ENCODE measurements around the gene ZNF133. TPM values are rescaled to one million over a fixed set of nuclear protein-coding genes. Genes with fewer than 3 reads are reported as not detected.
"Not testable (repeated sequence)": the region's sequence is repeated elsewhere in the genome, so short reads cannot be mapped to it uniquely, and the experiment has no call there.

Gene ZNF133
- total RNA-seq, 6 experiments from 2014 or later = 2.5 to 6.1 (median 4.8) TPM

DNA sequence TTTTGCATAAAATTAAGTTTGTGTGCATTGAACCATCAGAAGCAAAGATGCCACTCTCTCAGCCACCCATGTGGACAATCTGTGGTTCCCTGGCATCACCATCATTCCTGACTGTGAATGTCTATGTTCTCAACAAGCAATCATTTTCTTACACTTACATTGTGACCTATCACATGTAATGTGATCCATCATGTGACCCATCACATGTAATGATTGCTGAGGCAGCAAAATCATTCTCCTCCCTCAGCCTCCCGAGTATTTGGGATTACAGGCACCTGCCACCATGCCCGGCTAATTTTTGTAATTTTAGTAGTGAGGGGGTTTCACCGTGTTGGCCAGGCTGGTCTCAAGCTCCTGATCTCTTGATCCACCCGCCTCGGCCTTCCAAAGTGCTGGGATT is 22.0 kb upstream of the ZNF133 start:
- Histone ChIP-seq H3K4me3 (no peak overlapping the region), H3K9me3 (no peaks in the 10 kb centered on the region), H3K27ac (no peak overlapping the region), H3K27me3 (no peaks in the 10 kb centered on the region), H3K36me3 (no peaks in the 10 kb centered on the region), H3K4me1 (no peaks in the 10 kb centered on the region)
- 74% methylated on average over 5 of the region's 5 CpGs for WGBS (ENCODE audit: insufficient coverage, low coverage, low lambda C conversion rate, missing lambda C conversion rate)
- ATAC-seq (no peak), DNase-seq (no peak)
- TF ChIP-seq, protein P1, sequence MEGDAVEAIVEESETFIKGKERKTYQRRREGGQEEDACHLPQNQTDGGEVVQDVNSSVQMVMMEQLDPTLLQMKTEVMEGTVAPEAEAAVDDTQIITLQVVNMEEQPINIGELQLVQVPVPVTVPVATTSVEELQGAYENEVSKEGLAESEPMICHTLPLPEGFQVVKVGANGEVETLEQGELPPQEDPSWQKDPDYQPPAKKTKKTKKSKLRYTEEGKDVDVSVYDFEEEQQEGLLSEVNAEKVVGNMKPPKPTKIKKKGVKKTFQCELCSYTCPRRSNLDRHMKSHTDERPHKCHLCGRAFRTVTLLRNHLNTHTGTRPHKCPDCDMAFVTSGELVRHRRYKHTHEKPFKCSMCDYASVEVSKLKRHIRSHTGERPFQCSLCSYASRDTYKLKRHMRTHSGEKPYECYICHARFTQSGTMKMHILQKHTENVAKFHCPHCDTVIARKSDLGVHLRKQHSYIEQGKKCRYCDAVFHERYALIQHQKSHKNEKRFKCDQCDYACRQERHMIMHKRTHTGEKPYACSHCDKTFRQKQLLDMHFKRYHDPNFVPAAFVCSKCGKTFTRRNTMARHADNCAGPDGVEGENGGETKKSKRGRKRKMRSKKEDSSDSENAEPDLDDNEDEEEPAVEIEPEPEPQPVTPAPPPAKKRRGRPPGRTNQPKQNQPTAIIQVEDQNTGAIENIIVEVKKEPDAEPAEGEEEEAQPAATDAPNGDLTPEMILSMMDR (IDR thresholded peaks at IDR 0.05) = no peak
- TF ChIP-seq POLR2A (IDR thresholded peaks at IDR 0.05) = no peak
- intact Hi-C loops (cut with DNase I) = no loop called here

DNA sequence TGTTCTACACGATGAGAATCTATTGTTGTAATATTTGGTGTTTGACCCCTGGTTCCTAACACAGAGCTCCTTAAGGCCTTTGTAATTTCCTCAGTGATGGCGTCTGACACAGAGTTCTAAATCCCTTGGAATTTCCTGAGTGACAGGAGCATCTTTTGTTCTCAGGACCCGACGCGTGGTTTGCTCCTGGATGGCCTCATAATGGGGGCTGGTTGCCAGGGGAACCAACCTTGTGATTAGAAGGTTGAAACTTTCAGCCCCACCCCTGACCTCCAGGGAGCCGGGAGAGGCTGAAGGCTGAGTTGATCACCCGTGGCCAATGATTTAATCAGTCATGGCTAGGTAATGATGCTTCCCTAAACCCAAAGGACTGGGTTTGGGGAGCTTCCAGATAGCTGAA is 20.5 kb upstream of the ZNF133 start:
- no peaks in the 10 kb centered on the region for H3K4me1 ChIP-seq
- ATAC-seq (no peak), DNase-seq (no peak)
- no peaks in the 10 kb centered on the region for H3K27me3 ChIP-seq
- no peak overlapping the region for H3K27ac ChIP-seq
- no peaks in the 10 kb centered on the region for H3K36me3 ChIP-seq
- no peaks in the 10 kb centered on the region for H3K9me3 ChIP-seq
- intact Hi-C loops (cut with DNase I) = no loop called here
- H3K4me3 ChIP-seq = no peak overlapping the region
- TF ChIP-seq, protein P1 (IDR thresholded peaks at IDR 0.05) = no peak
- TF ChIP-seq POLR2A (IDR thresholded peaks at IDR 0.05) = no peak
- WGBS (ENCODE audit: insufficient coverage, low coverage, low lambda C conversion rate, missing lambda C conversion rate) = 28% methylated on average over 6 of the region's 7 CpGs

DNA sequence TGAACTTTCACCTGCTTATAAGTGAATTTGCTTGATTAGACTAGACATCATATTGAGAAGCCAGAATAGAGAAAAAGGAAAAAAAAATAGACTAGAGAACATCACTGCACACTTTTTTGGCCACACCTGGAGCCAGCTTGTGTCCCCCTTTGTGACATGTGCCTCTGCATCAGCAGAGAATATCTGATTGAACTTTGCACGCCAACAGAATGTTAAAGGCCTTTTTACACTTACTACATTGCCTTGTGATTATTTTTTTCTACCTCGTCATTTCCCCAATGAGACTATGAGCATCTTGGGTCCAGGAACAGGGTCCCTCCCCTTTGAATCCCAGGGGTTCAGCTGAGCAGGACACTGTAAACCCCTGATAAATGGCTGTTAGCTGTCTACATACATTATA is 17.2 kb upstream of the ZNF133 start:
- no peaks in the 10 kb centered on the region for H3K27me3 ChIP-seq
- TF ChIP-seq POLR2A (IDR thresholded peaks at IDR 0.05) = no peak
- TF ChIP-seq, protein P1 (IDR thresholded peaks at IDR 0.05) = no peak
- no peaks in the 10 kb centered on the region for H3K36me3 ChIP-seq
- ATAC-seq (no peak), DNase-seq (no peak)
- H3K4me1 ChIP-seq = no peaks in the 10 kb centered on the region
- H3K27ac ChIP-seq = no peak overlapping the region
- H3K9me3 ChIP-seq = no peaks in the 10 kb centered on the region
- intact Hi-C loops (cut with DNase I) = no loop called here
- 56% methylated on average over 2 of the region's 2 CpGs for WGBS (ENCODE audit: insufficient coverage, low coverage, low lambda C conversion rate, missing lambda C conversion rate)
- no peak overlapping the region for H3K4me3 ChIP-seq

GRCh38 chr20:18272451-18272850 is 15.9 kb upstream of the ZNF133 start:
- 32% methylated on average over 6 of the region's 6 CpGs for WGBS (ENCODE audit: insufficient coverage, low coverage, low lambda C conversion rate, missing lambda C conversion rate)
- H3K36me3 ChIP-seq = no peaks in the 10 kb centered on the region
- intact Hi-C loops (cut with DNase I) = no loop called here
- H3K4me3 ChIP-seq = no peak overlapping the region
- DNase-seq = no peak
- ATAC-seq = peak in 3 of 4 donors; percentile 19 to 27 (median 20)
- no peaks in the 10 kb centered on the region for H3K9me3 ChIP-seq
- no peaks in the 10 kb centered on the region for H3K27me3 ChIP-seq
- no peaks in the 10 kb centered on the region for H3K4me1 ChIP-seq
- TF ChIP-seq, protein P1 (IDR thresholded peaks at IDR 0.05) = peak in 1 of 4 donors; percentile 8
- TF ChIP-seq POLR2A (IDR thresholded peaks at IDR 0.05) = no peak
- H3K27ac ChIP-seq = no peak overlapping the region

- TF ChIP-seq, protein P1 (IDR thresholded peaks at IDR 0.05) = no peak
- TF ChIP-seq POLR2A (IDR thresholded peaks at IDR 0.05) = no peak
- H3K27ac ChIP-seq = no peak overlapping the region
- H3K4me1 ChIP-seq = no peaks in the 10 kb centered on the region
- no peak for DNase-seq
- no peak for ATAC-seq
- H3K27me3 ChIP-seq = no peaks in the 10 kb centered on the region
- intact Hi-C loops (cut with DNase I) = no loop called here
- no peaks in the 10 kb centered on the region for H3K9me3 ChIP-seq
- no peak overlapping the region for H3K4me3 ChIP-seq
- no peaks in the 10 kb centered on the region for H3K36me3 ChIP-seq
Measured at GRCh38 chr20:18273738-18274137, 14.6 kb upstream of the ZNF133 start.

DNA sequence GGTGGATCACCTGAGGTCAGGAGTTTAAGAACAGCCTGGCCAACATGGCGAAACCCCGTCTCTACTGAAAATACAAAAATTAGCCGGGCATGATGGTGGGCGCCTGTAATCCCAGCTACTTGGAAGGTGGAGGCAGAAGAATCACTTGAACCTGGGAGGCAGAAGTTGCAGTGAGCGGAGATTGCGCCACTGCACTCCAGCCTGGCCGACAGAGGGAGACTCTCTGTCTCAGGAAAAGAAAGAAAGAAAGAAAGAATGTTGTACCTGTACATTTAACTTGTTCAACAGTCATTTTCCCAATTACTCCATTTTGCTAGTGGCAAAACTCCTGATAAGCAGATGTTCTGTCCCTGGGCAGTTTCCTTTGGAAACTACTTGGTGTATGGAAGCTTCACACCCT is 12.4 kb upstream of the ZNF133 start:
- DNase-seq; H3K4me1 ChIP-seq; H3K36me3 ChIP-seq; intact Hi-C loops (cut with DNase I); H3K27me3 ChIP-seq; H3K4me3 ChIP-seq; H3K9me3 ChIP-seq; ATAC-seq; H3K27ac ChIP-seq: not testable (repeated sequence)
- 72% methylated on average over 6 of the region's 7 CpGs for WGBS (ENCODE audit: insufficient coverage, low coverage, low lambda C conversion rate, missing lambda C conversion rate)
